Progenitor cell of endocrine pancreas (in vitro differentiated cells): ENCODE measurements around the gene MFAP4. TPM values are rescaled to one million over a fixed set of nuclear protein-coding genes. Genes with fewer than 3 reads are reported as not detected.

ENCODE experiments used
- DNase-seq: peaks from one replicate; pipeline ENCODE4 v3.0.0; 2021; ENCODE audit warnings: low spot score; ENCODE audit not compliant: unreplicated experiment
- H3K27ac Mint-ChIP-seq: 2 replicates; pipeline ENCODE4 v1.8.0; 2021; ENCODE audit warnings: mild to moderate bottlenecking, moderate library complexity, mixed read lengths
- H3K27me3 Mint-ChIP-seq: 2 replicates; pipeline ENCODE4 v1.8.0; 2021; ENCODE audit warnings: mixed read lengths
- H3K36me3 Mint-ChIP-seq: 2 replicates; pipeline ENCODE4 v1.8.0; 2022; ENCODE audit warnings: mixed read lengths; ENCODE audit not compliant: insufficient read depth
- H3K4me1 Mint-ChIP-seq: 2 replicates; pipeline ENCODE4 v1.8.0; 2021; ENCODE audit warnings: low read depth, mixed read lengths
- H3K4me3 Mint-ChIP-seq: 2 replicates; pipeline ENCODE4 v1.8.0; 2021; ENCODE audit warnings: low read depth, mild to moderate bottlenecking, moderate library complexity, mixed read lengths
- H3K9me3 Mint-ChIP-seq: 2 replicates; pipeline ENCODE4 v1.8.0; 2021; ENCODE audit warnings: low read depth, mixed read lengths
- CTCF ChIP-seq: fragments of 200-600 bp; sonication (generic); IDR thresholded peaks from one replicate; pipeline ENCODE4 v1.5.0; 2021; ENCODE audit warnings: antibody characterized with exemption, mild to moderate bottlenecking; ENCODE audit not compliant: unreplicated experiment
- microRNA-seq: library from miRNA; unstranded; fragments of <30 nt; microRNA quantifications from one replicate; pipeline ENCODE4 v1.1.0, GENCODE V29; 2020; ENCODE audit warnings: borderline number of aligned reads; ENCODE audit not compliant: unreplicated experiment
- total RNA-seq: library from RNA; stranded (reverse); gene quantifications from 2 replicates; pipeline ENCODE4 v1.2.1, GENCODE V29; 2021

Gene MFAP4
- total RNA-seq, 1 donor from 2014 or later: 2.3 TPM

- no peak for DNase-seq
- no peak overlapping the region for H3K4me3 Mint-ChIP-seq
- no peaks in the 10 kb centered on the region for H3K27me3 Mint-ChIP-seq
- no peak for TF ChIP-seq CTCF
- peaks cover 6% of the 10 kb centered on the region for H3K36me3 Mint-ChIP-seq
- no peaks in the 10 kb centered on the region for H3K4me1 Mint-ChIP-seq
- no peak overlapping the region for H3K27ac Mint-ChIP-seq
- H3K9me3 Mint-ChIP-seq: no peaks in the 10 kb centered on the region
Measured at GRCh38 chr17:19334331-19334730, 52.7 kb downstream of the MFAP4 start.

DNA sequence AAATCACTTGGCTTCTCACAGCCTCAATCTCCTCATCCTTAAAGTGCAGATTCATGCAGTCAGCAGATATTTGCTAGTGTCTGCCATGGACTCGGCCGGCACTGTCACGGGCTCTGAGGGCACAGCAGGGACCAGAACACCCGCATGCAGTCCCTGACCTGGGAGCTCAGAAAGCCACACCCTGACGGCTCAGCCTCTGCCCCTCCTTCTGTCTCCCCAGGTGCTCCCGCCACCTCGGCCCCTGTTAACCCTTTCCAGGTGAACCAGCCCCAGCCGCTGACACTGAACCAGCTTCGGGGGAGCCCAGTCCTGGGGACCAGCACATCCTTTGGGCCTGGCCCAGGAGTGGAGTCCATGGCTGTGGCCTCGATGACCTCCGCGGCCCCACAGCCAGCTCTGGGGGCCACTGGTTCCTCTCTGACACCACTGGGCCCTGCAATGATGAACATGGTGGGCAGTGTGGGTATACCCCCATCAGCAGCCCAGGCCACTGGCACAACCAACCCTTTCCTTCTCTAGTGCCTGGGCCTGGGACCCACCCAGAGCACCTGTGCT lies 53.2 kb downstream of the MFAP4 start:
- Mint-ChIP-seq H3K27ac (no peak overlapping the region), H3K9me3 (no peaks in the 10 kb centered on the region), H3K27me3 (no peaks in the 10 kb centered on the region), H3K4me1 (no peaks in the 10 kb centered on the region), H3K4me3 (no peak overlapping the region), H3K36me3 (peaks cover 6% of the 10 kb centered on the region)
- no peak for TF ChIP-seq CTCF
- DNase-seq: no peak

Small RNA genes within 50 kb of the gene (microRNA-seq; reads per million reads assigned to microRNA genes)
- gene MIR1180: 2,468 reads per million, percentile 84 among the genes with 10 or more reads in this experiment

Other genes starting within 250 kb of the MFAP4 start
- 49.8 and 51.2 TPM in 2 replicates for gene EPN2, start 149.8 kb downstream of the MFAP4 start, total RNA-seq
- gene B9D1, start 24.5 kb downstream of the MFAP4 start, total RNA-seq: 27.3 and 29.9 TPM in 2 replicates
- gene MAPK7, start 8.7 kb downstream of the MFAP4 start, total RNA-seq: 39.0 and 41.8 TPM in 2 replicates
- gene RNF112, start 24.0 kb upstream of the MFAP4 start, total RNA-seq: 1.1 and 1.3 TPM in 2 replicates
- gene SLC47A1, start 146.7 kb upstream of the MFAP4 start, total RNA-seq: 1.1 and 2.3 TPM in 2 replicates